Panc1 (cell line): ENCODE data around the gene DENND1B. TPM values are rescaled to one million over a fixed set of nuclear protein-coding genes. Genes with fewer than 3 reads are reported as not detected.

Source experiments
- ATAC-seq: fragments of 200-7000 bp; cut with Tn5 transposase; 2 replicates; pipeline ENCODE4 v1.9.1; 2020; ENCODE audit warnings: mild to moderate bottlenecking, moderate library complexity
- BruUV-seq: library from RNA; stranded (reverse); fragments of 400-500 nt; replicated peaks from 2 replicates; lab custom pipeline; 2021; lab: Mats Ljungman, UMichigan
- CTCF ChIA-PET: fragments of 300-600 bp; sonication (Branson Sonifier 250); formaldehyde crosslinking; loops from one replicate; lab custom pipeline; 2022; ENCODE audit warnings: antibody characterized with exemption; lab: Charles Lee
- POLR2A ChIA-PET: fragments of 300-600 bp; sonication (Branson Sonifier 250); formaldehyde crosslinking; loops from one replicate; lab custom pipeline; 2022; ENCODE audit warnings: antibody characterized with exemption; lab: Charles Lee
- DNase-seq: peaks from one replicate; pipeline ENCODE4 v3.0.0-alpha.2; 2010; ENCODE audit warnings: low read depth, low spot score
- H3K27ac ChIP-seq: 2 replicates; pipeline ENCODE4 v1.5.1; 2011; ENCODE audit warnings: mild to moderate bottlenecking, low read length, inconsistent platforms
- H3K27me3 ChIP-seq: fragments of 200-500 bp; sonication (Bioruptor generic); 2 replicates; pipeline ENCODE4 v1.6.0; 2014; ENCODE audit warnings: low read length, inconsistent platforms; ENCODE audit not compliant: control insufficient read depth, insufficient read depth
- H3K36me3 ChIP-seq: fragments of 200-500 bp; sonication (Bioruptor generic); 2 replicates; pipeline ENCODE4 v1.5.1; 2014; ENCODE audit warnings: inconsistent platforms, mild to moderate bottlenecking, low read length, moderate library complexity; ENCODE audit not compliant: control insufficient read depth, insufficient read depth
- H3K4me1 ChIP-seq: 2 replicates; pipeline ENCODE4 v1.5.1; 2011; ENCODE audit warnings: inconsistent platforms, mild to moderate bottlenecking, low read length, moderate library complexity; ENCODE audit not compliant: control insufficient read depth, insufficient read depth
- H3K4me3 ChIP-seq, 2 experiments: 2 replicates each; pipeline ENCODE4 v1.5.1; 2011 to 2012; ENCODE audit warnings: low read depth in 2 of 2, low read length in 2 of 2, mild to moderate bottlenecking in 2 of 2, inconsistent platforms in 1 of 2, moderate library complexity in 1 of 2
- H3K9me3 ChIP-seq: fragments of 200-500 bp; sonication (Bioruptor generic); 2 replicates; pipeline ENCODE4 v1.5.1; 2014; ENCODE audit warnings: low read depth, mild to moderate bottlenecking, inconsistent platforms, low read length, moderate library complexity; ENCODE audit not compliant: control insufficient read depth, insufficient read depth
- POLR2AphosphoS5 ChIP-seq: IDR thresholded peaks from 2 replicates; pipeline ENCODE4 v1.6.1; 2012; ENCODE audit warnings: mild to moderate bottlenecking, low read depth, low read length, moderate library complexity
- SIN3A ChIP-seq: IDR thresholded peaks from 2 replicates; pipeline ENCODE4 v1.6.1; 2012; ENCODE audit warnings: low read depth, mild to moderate bottlenecking, low read length, moderate library complexity, borderline replicate concordance; ENCODE audit not compliant: insufficient read depth
- TCF7L2 ChIP-seq: IDR thresholded peaks from 2 replicates; pipeline ENCODE4 v1.6.1; 2011; ENCODE audit warnings: mild to moderate bottlenecking, low read depth, low read length, inconsistent platforms
- in situ Hi-C: cut with HindIII; loops from 2 replicates; pipeline ENCODE4 v1.10.0; 2016; ENCODE audit warnings: low sequenced_read_pairs, low pct_unique_long_range_greater_than_20kb
- intact Hi-C: fragments of 100-400 bp; cut with micrococcal nuclease; formaldehyde crosslinking; loops from one replicate; pipeline ENCODE4 v1.10.0; 2022; ENCODE audit not compliant: unreplicated experiment
- total RNA-seq: library from RNA; stranded (reverse); gene quantifications from one replicate; pipeline ENCODE4 v1.2.1, GENCODE V29; 2021; ENCODE audit not compliant: unreplicated experiment
- TF ChIP-seq, protein P1 (sequence below), 2 experiments: IDR thresholded peaks; 2 replicates each; pipeline ENCODE4 v1.6.1; 2011 to 2012; ENCODE audit warnings: low read depth in 2 of 2, control low read depth in 1 of 2, low read length in 1 of 2, mild to moderate bottlenecking in 1 of 2, moderate library complexity in 1 of 2; ENCODE audit not compliant: insufficient read depth in 1 of 2
- TF ChIP-seq, protein P2 (sequence below): fragments of 450-650 bp; IDR thresholded peaks from 2 replicates; pipeline ENCODE4 v1.5.1; 2017; ENCODE audit warnings: mild to moderate bottlenecking

DENND1B gene
- total RNA-seq, 1 experiment from 2014 or later: 7.7 TPM

DNA sequence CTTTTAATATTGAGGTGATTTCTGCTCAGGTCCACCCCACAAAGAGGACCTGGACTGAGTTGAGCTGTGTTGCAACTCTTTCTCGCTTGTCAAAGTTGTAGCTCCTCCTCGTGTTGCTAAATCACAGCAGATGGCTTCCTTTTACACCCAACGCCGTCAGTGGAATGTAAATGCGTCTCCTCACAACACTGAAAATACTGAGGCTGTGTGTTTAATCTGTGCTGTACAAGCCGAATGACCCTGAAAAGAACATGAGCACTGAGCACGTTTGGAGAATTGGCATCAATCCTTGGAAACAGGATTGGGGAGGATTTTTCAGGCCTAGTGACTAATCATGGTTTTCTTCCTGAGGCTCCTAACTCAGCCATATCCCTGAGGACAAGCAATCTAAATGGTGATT lies 311.2 kb downstream of the DENND1B start:
- Histone ChIP-seq H3K27ac (no peak overlapping the region), H3K27me3 (no peaks in the 10 kb centered on the region), H3K9me3 (no peaks in the 10 kb centered on the region), H3K4me1 (no peaks in the 10 kb centered on the region), H3K4me3 (no peak overlapping the region), H3K36me3 (no peaks in the 10 kb centered on the region)
- BruUV-seq: no TSS peak
- intact Hi-C loops (no loop called here), in situ Hi-C loops (no loop called here)
- ATAC-seq: no peak
- TF ChIP-seq POLR2AphosphoS5 (no peak), SIN3A (no peak), TCF7L2 (no peak)
- TF ChIP-seq, protein P1, sequence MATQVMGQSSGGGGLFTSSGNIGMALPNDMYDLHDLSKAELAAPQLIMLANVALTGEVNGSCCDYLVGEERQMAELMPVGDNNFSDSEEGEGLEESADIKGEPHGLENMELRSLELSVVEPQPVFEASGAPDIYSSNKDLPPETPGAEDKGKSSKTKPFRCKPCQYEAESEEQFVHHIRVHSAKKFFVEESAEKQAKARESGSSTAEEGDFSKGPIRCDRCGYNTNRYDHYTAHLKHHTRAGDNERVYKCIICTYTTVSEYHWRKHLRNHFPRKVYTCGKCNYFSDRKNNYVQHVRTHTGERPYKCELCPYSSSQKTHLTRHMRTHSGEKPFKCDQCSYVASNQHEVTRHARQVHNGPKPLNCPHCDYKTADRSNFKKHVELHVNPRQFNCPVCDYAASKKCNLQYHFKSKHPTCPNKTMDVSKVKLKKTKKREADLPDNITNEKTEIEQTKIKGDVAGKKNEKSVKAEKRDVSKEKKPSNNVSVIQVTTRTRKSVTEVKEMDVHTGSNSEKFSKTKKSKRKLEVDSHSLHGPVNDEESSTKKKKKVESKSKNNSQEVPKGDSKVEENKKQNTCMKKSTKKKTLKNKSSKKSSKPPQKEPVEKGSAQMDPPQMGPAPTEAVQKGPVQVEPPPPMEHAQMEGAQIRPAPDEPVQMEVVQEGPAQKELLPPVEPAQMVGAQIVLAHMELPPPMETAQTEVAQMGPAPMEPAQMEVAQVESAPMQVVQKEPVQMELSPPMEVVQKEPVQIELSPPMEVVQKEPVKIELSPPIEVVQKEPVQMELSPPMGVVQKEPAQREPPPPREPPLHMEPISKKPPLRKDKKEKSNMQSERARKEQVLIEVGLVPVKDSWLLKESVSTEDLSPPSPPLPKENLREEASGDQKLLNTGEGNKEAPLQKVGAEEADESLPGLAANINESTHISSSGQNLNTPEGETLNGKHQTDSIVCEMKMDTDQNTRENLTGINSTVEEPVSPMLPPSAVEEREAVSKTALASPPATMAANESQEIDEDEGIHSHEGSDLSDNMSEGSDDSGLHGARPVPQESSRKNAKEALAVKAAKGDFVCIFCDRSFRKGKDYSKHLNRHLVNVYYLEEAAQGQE (IDR thresholded peaks at IDR 0.05; ENCODE audit: insufficient read depth in 1 of 2, low read depth in 2 of 2, low read length in 1 of 2): no peak
- TF ChIP-seq, protein P2, sequence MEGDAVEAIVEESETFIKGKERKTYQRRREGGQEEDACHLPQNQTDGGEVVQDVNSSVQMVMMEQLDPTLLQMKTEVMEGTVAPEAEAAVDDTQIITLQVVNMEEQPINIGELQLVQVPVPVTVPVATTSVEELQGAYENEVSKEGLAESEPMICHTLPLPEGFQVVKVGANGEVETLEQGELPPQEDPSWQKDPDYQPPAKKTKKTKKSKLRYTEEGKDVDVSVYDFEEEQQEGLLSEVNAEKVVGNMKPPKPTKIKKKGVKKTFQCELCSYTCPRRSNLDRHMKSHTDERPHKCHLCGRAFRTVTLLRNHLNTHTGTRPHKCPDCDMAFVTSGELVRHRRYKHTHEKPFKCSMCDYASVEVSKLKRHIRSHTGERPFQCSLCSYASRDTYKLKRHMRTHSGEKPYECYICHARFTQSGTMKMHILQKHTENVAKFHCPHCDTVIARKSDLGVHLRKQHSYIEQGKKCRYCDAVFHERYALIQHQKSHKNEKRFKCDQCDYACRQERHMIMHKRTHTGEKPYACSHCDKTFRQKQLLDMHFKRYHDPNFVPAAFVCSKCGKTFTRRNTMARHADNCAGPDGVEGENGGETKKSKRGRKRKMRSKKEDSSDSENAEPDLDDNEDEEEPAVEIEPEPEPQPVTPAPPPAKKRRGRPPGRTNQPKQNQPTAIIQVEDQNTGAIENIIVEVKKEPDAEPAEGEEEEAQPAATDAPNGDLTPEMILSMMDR: no peak
- DNase-seq: no peak
- ChIA-PET POLR2A (no interaction called here), CTCF (no interaction called here)

DNA sequence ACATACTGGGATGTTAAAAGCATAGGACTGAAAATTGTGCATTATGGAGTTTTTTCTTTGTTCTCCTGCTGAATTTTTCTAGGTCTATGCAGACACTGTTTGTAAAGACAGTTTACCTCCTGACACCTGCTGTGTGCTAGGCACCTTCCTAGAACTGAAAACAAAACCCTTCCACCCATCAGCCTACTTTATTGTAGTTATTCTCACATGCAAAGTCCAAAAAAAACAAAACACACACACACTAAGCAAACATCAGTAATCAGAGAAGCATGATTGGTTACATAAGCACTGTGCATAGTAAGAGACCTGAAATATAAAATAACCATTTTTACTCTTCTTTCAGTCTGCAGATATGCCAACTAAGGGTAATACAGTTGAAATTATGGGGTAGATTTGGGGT lies 312.1 kb downstream of the DENND1B start:
- H3K4me3 ChIP-seq: no peak overlapping the region
- CTCF ChIA-PET: no interaction called here
- TF ChIP-seq POLR2AphosphoS5 (no peak), SIN3A (no peak), TCF7L2 (no peak)
- TF ChIP-seq, protein P1 (IDR thresholded peaks at IDR 0.05; ENCODE audit: insufficient read depth in 1 of 2, low read depth in 2 of 2, low read length in 1 of 2): no peak
- TF ChIP-seq, protein P2: no peak
- H3K27ac ChIP-seq: no peak overlapping the region
- H3K27me3 ChIP-seq: no peaks in the 10 kb centered on the region
- in situ Hi-C loops (no loop called here), intact Hi-C loops (no loop called here)
- ATAC-seq (no peak), DNase-seq (no peak)
- no peaks in the 10 kb centered on the region for H3K36me3 ChIP-seq
- H3K4me1 ChIP-seq: no peaks in the 10 kb centered on the region
- POLR2A ChIA-PET: no interaction called here
- H3K9me3 ChIP-seq: no peaks in the 10 kb centered on the region
- no TSS peak for BruUV-seq
